Dermis microvascular lymphatic vessel endothelial cell (primary cell): ENCODE results near the gene MGST1. TPM values are rescaled to one million over a fixed set of nuclear protein-coding genes. Genes with fewer than 3 reads are reported as not detected.

Source experiments
- total RNA-seq: library from RNA; depleted of rRNA; stranded (reverse); fragments of >200 nt; gene quantifications from 2 replicates; pipeline ENCODE4 v1.2.1, GENCODE V29; 2014

MGST1 gene
- total RNA-seq, 1 donor from 2014 or later, result 19.4 TPM

Other genes starting within 250 kb of the MGST1 start
- not detected in 2 replicates for gene SLC15A5, start 70.0 kb upstream of the MGST1 start, total RNA-seq